OCI-LY1 (cell line): ENCODE data around the gene CORO1C.

Experiments
- H2AFZ ChIP-seq: fragments of 200-600 bp; sonication (generic), shearing (Covaris generic); 2 replicates; pipeline ENCODE4 v1.6.0; 2014; ENCODE audit warnings: antibody characterized with exemption, mild to moderate bottlenecking, low read length
- H3F3A ChIP-seq: fragments of 200-600 bp; sonication (generic), shearing (Covaris generic); 2 replicates; pipeline ENCODE4 v1.6.0; 2014; ENCODE audit warnings: mild to moderate bottlenecking, antibody characterized with exemption, low read length, moderate library complexity; ENCODE audit not compliant: insufficient read depth
- H3K27ac ChIP-seq: fragments of 200-600 bp; sonication (generic); 2 replicates; pipeline ENCODE4 v1.5.1; 2014; ENCODE audit warnings: low read length, mixed run types, mild to moderate bottlenecking, low read depth; ENCODE audit not compliant: poor library complexity, severe bottlenecking
- H3K27me3 ChIP-seq: fragments of 200-600 bp; sonication (generic); 2 replicates; pipeline ENCODE4 v1.6.0; 2014; ENCODE audit warnings: antibody characterized with exemption, mild to moderate bottlenecking, low read length, moderate library complexity; ENCODE audit not compliant: insufficient read depth
- H3K36me3 ChIP-seq: fragments of 200-600 bp; sonication (generic); 2 replicates; pipeline ENCODE4 v1.6.1; 2014; ENCODE audit warnings: mild to moderate bottlenecking, antibody characterized with exemption, low read length, moderate library complexity, mixed read lengths; ENCODE audit not compliant: insufficient read depth
- H3K4me1 ChIP-seq: fragments of 200-600 bp; sonication (generic); 2 replicates; pipeline ENCODE4 v1.5.1; 2014; ENCODE audit warnings: mild to moderate bottlenecking, low read length, moderate library complexity; ENCODE audit not compliant: insufficient read depth, severe bottlenecking
- H3K4me2 ChIP-seq: fragments of 200-600 bp; sonication (generic), shearing (Covaris generic); 2 replicates; pipeline ENCODE4 v1.6.1; 2014; ENCODE audit warnings: low read length
- H3K4me3 ChIP-seq: fragments of 200-600 bp; sonication (generic); 2 replicates; pipeline ENCODE4 v1.5.1; 2014; ENCODE audit warnings: low read length, low read depth, mild to moderate bottlenecking, mixed read lengths; ENCODE audit not compliant: poor library complexity, severe bottlenecking
- H3K79me2 ChIP-seq: fragments of 200-600 bp; shearing (Covaris generic); 2 replicates; pipeline ENCODE4 v1.6.1; 2016; ENCODE audit warnings: mixed run types, low read length, mixed read lengths; ENCODE audit not compliant: insufficient read depth
- H3K9ac ChIP-seq: fragments of 200-600 bp; sonication (generic), shearing (Covaris generic); 2 replicates; pipeline ENCODE4 v1.6.1; 2014; ENCODE audit warnings: mild to moderate bottlenecking, low read length, mixed read lengths
- H3K9me2 ChIP-seq: fragments of 200-600 bp; sonication (generic), shearing (Covaris generic); 2 replicates; pipeline ENCODE4 v1.6.1; 2014; ENCODE audit warnings: low read depth, mild to moderate bottlenecking, low read length, mixed read lengths
- H3K9me3 ChIP-seq: fragments of 200-600 bp; shearing (Covaris generic); 2 replicates; pipeline ENCODE4 v1.6.1; 2014; ENCODE audit warnings: low read length, mixed read lengths
- H4K20me1 ChIP-seq: fragments of 200-600 bp; sonication (generic), shearing (Covaris generic); 2 replicates; pipeline ENCODE4 v1.6.0; 2016; ENCODE audit warnings: mild to moderate bottlenecking, low read length; ENCODE audit not compliant: insufficient read depth
- EZH2 ChIP-seq: fragments of 200-600 bp; sonication (generic), shearing (Covaris generic); IDR thresholded peaks from 2 replicates; pipeline ENCODE4 v1.8.0; 2017; ENCODE audit warnings: borderline replicate concordance, mixed run types, mild to moderate bottlenecking, antibody characterized with exemption, low read length, moderate library complexity, mixed read lengths
- TF ChIP-seq, protein P1 (sequence below): fragments of 200-600 bp; sonication (generic), shearing (Covaris generic); IDR thresholded peaks from 2 replicates; pipeline ENCODE4 v1.5.1; 2017; ENCODE audit warnings: mild to moderate bottlenecking, antibody characterized with exemption, low read length, moderate library complexity, mixed read lengths

CORO1C gene

DNA sequence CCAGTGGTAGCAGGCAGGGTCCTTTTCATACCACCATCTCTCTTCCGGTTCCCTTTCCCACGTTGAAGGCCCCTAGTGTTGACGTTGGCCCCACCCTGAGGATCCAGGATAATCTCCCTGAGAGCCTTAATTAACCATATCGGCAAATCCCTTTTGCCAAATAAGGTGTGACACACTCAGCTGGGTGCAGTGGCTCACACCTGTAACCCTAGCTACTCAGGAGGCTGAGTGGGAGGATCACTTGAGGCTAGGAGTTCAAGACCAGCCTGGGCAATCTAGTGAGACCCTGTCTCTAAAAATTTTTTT is 130.7 kb downstream of the CORO1C start:
- Histone ChIP-seq H3K36me3 (no peaks in the 10 kb centered on the region), H3K4me3 (no peak overlapping the region), H4K20me1 (no peaks in the 10 kb centered on the region), H3K9me3 (no peaks in the 10 kb centered on the region), H3K27ac (no peak overlapping the region), H3F3A (no peaks in the 10 kb centered on the region), H3K4me2 (no peak overlapping the region), H3K9me2 (no peaks in the 10 kb centered on the region), H3K4me1 (no peaks in the 10 kb centered on the region), H3K27me3 (no peaks in the 10 kb centered on the region), H2AFZ (no peak overlapping the region), H3K79me2 (no peaks in the 10 kb centered on the region), H3K9ac (no peak overlapping the region)
- TF ChIP-seq EZH2, result no peak
- TF ChIP-seq, protein P1, sequence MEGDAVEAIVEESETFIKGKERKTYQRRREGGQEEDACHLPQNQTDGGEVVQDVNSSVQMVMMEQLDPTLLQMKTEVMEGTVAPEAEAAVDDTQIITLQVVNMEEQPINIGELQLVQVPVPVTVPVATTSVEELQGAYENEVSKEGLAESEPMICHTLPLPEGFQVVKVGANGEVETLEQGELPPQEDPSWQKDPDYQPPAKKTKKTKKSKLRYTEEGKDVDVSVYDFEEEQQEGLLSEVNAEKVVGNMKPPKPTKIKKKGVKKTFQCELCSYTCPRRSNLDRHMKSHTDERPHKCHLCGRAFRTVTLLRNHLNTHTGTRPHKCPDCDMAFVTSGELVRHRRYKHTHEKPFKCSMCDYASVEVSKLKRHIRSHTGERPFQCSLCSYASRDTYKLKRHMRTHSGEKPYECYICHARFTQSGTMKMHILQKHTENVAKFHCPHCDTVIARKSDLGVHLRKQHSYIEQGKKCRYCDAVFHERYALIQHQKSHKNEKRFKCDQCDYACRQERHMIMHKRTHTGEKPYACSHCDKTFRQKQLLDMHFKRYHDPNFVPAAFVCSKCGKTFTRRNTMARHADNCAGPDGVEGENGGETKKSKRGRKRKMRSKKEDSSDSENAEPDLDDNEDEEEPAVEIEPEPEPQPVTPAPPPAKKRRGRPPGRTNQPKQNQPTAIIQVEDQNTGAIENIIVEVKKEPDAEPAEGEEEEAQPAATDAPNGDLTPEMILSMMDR, result no peak

DNA sequence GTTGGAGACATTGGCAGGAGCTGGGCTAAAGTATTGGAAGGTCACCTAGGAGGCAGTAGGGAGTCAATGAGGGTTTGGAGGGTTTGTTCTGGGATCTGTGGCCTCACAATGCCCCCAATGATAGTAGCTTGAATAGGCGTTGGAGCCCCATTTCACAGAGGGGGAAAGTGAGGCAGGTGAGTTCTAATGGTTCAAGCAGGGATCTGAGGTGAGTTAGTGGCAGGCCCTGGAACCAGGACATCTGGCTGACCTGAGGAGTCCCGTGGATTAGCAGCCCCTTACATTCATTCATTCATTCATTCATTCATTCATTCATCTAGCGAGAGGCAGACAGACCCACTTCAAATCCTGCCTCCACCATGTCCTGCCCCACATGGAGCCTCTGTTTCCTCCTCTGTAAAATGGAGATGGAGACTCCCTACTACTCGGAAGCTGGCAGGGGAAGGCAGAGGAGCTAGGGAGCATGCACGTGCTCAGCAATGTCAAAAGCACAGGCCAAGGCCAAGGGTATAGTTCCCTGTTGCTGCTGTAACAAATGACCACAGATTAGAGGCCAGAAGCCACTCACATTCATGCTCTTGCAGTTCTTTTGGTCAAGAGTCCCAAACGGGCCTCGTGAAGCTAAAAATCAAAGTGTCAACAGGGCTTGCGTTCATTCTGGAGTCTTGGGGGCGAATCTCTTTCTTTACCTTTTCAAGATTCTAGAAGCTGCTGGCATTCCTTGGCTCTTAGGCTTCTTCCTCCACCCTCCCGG is 131.2 kb downstream of the CORO1C start:
- no peaks in the 10 kb centered on the region for H3K79me2 ChIP-seq
- no peaks in the 10 kb centered on the region for H3K36me3 ChIP-seq
- TF ChIP-seq, protein P1, result no peak
- no peak for TF ChIP-seq EZH2
- no peaks in the 10 kb centered on the region for H3F3A ChIP-seq
- H2AFZ ChIP-seq, result no peak overlapping the region
- H3K4me3 ChIP-seq, result no peak overlapping the region
- H3K4me1 ChIP-seq, result no peaks in the 10 kb centered on the region
- no peak overlapping the region for H3K27ac ChIP-seq
- no peaks in the 10 kb centered on the region for H3K27me3 ChIP-seq
- H4K20me1 ChIP-seq, result no peaks in the 10 kb centered on the region
- H3K9me3 ChIP-seq, result no peaks in the 10 kb centered on the region
- no peaks in the 10 kb centered on the region for H3K9me2 ChIP-seq
- H3K4me2 ChIP-seq, result no peak overlapping the region
- no peak overlapping the region for H3K9ac ChIP-seq

DNA sequence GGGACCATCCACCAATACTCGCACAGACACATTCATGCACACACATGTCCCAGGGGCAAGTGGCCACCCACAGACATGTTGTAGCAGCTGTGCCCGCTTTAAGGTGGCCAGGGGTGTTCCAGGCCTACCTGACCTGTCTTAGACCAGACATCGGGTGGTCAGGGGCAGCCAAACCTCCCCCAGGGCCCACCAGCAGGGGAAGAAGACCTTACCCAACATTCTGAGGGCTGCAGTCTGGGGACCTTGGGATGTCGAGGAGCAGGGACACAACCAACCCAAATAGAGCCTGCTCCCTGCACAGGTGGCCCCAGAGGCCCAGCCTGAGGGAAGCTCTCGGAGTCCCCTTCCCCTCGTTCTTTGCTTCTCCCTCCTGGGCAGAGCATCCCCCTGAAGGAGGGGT is 131.8 kb downstream of the CORO1C start:
- Histone ChIP-seq H3K9me2 (no peaks in the 10 kb centered on the region), H3K27me3 (no peaks in the 10 kb centered on the region), H3K27ac (no peak overlapping the region), H3K4me2 (no peak overlapping the region), H3F3A (no peaks in the 10 kb centered on the region), H3K4me3 (no peak overlapping the region), H3K79me2 (no peaks in the 10 kb centered on the region), H2AFZ (no peak overlapping the region), H3K36me3 (no peaks in the 10 kb centered on the region), H3K9me3 (no peaks in the 10 kb centered on the region), H3K4me1 (no peaks in the 10 kb centered on the region), H4K20me1 (no peaks in the 10 kb centered on the region), H3K9ac (no peak overlapping the region)
- TF ChIP-seq, protein P1, result no peak
- no peak for TF ChIP-seq EZH2
